ENCODE data around the gene DPEP2.

DNA sequence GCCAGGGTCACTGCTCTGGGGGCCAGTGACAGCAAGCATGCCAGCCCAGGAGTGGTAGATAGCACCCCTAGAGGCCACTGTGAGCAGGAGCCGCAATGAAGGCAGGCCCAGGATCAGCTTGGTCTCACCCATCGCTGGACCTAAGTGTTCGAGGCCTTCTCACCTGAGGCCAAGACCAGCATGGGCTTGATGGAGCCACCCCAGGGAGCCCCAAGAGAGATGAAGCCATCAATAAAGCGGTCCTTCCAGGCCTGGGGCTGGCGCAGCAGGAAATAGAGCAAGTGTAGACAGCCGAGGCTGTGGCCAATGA is 57.1 kb downstream of the DPEP2 start:
- TF ChIP-seq, protein P1, sequence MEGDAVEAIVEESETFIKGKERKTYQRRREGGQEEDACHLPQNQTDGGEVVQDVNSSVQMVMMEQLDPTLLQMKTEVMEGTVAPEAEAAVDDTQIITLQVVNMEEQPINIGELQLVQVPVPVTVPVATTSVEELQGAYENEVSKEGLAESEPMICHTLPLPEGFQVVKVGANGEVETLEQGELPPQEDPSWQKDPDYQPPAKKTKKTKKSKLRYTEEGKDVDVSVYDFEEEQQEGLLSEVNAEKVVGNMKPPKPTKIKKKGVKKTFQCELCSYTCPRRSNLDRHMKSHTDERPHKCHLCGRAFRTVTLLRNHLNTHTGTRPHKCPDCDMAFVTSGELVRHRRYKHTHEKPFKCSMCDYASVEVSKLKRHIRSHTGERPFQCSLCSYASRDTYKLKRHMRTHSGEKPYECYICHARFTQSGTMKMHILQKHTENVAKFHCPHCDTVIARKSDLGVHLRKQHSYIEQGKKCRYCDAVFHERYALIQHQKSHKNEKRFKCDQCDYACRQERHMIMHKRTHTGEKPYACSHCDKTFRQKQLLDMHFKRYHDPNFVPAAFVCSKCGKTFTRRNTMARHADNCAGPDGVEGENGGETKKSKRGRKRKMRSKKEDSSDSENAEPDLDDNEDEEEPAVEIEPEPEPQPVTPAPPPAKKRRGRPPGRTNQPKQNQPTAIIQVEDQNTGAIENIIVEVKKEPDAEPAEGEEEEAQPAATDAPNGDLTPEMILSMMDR (conservative IDR thresholded peaks at IDR 0.05; ENCODE audit: low read depth in 2 of 2): peak; percentile 76 to 90
- TF ChIP-seq POLR2AphosphoS5 (IDR thresholded peaks at IDR 0.05; ENCODE audit: low read depth) (no peak), EZH2phosphoT487 (IDR thresholded peaks at IDR 0.05; ENCODE audit: unreplicated experiment) (no peak), JUNB (IDR thresholded peaks at IDR 0.05; ENCODE audit: unreplicated experiment) (no peak), EZH2 (IDR thresholded peaks at IDR 0.05; ENCODE audit: low read depth, unreplicated experiment) (no peak)
- TF ChIP-seq, protein P2, sequence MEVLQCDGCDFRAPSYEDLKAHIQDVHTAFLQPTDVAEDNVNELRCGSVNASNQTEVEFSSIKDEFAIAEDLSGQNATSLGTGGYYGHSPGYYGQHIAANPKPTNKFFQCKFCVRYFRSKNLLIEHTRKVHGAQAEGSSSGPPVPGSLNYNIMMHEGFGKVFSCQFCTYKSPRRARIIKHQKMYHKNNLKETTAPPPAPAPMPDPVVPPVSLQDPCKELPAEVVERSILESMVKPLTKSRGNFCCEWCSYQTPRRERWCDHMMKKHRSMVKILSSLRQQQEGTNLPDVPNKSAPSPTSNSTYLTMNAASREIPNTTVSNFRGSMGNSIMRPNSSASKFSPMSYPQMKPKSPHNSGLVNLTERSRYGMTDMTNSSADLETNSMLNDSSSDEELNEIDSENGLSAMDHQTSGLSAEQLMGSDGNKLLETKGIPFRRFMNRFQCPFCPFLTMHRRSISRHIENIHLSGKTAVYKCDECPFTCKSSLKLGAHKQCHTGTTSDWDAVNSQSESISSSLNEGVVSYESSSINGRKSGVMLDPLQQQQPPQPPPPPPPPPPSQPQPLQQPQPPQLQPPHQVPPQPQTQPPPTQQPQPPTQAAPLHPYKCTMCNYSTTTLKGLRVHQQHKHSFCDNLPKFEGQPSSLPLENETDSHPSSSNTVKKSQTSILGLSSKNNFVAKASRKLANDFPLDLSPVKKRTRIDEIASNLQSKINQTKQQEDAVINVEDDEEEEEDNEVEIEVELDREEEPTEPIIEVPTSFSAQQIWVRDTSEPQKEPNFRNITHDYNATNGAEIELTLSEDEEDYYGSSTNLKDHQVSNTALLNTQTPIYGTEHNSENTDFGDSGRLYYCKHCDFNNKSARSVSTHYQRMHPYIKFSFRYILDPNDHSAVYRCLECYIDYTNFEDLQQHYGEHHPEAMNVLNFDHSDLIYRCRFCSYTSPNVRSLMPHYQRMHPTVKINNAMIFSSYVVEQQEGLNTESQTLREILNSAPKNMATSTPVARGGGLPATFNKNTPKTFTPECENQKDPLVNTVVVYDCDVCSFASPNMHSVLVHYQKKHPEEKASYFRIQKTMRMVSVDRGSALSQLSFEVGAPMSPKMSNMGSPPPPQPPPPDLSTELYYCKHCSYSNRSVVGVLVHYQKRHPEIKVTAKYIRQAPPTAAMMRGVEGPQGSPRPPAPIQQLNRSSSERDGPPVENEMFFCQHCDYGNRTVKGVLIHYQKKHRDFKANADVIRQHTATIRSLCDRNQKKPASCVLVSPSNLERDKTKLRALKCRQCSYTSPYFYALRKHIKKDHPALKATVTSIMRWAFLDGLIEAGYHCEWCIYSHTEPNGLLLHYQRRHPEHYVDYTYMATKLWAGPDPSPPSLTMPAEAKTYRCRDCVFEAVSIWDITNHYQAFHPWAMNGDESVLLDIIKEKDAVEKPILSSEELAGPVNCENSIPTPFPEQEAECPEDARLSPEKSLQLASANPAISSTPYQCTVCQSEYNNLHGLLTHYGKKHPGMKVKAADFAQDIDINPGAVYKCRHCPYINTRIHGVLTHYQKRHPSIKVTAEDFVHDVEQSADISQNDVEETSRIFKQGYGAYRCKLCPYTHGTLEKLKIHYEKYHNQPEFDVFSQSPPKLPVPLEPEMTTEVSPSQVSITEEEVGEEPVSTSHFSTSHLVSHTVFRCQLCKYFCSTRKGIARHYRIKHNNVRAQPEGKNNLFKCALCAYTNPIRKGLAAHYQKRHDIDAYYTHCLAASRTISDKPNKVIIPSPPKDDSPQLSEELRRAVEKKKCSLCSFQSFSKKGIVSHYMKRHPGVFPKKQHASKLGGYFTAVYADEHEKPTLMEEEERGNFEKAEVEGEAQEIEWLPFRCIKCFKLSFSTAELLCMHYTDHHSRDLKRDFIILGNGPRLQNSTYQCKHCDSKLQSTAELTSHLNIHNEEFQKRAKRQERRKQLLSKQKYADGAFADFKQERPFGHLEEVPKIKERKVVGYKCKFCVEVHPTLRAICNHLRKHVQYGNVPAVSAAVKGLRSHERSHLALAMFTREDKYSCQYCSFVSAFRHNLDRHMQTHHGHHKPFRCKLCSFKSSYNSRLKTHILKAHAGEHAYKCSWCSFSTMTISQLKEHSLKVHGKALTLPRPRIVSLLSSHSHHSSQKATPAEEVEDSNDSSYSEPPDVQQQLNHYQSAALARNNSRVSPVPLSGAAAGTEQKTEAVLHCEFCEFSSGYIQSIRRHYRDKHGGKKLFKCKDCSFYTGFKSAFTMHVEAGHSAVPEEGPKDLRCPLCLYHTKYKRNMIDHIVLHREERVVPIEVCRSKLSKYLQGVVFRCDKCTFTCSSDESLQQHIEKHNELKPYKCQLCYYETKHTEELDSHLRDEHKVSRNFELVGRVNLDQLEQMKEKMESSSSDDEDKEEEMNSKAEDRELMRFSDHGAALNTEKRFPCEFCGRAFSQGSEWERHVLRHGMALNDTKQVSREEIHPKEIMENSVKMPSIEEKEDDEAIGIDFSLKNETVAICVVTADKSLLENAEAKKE (CRISPR knock-in tag; IDR thresholded peaks at IDR 0.05): no peak

All from GM23338 (cell line).